GM12891 (cell line): Measurements from ENCODE around the gene GPS1.

Source experiments
- PAX5 ChIP-seq: IDR thresholded peaks from 2 replicates; pipeline ENCODE4 v1.6.1; 2011; ENCODE audit warnings: low read length, moderate library complexity, mild to moderate bottlenecking; ENCODE audit not compliant: insufficient read depth, severe bottlenecking
- POLR2A ChIP-seq: IDR thresholded peaks from 2 replicates; pipeline ENCODE4 v1.6.1; 2011; ENCODE audit warnings: low read depth, low read length, control low read depth
- POLR2AphosphoS5 ChIP-seq: IDR thresholded peaks from 2 replicates; pipeline ENCODE4 v1.6.1; 2011; ENCODE audit warnings: low read depth, low read length, control low read depth

DNA sequence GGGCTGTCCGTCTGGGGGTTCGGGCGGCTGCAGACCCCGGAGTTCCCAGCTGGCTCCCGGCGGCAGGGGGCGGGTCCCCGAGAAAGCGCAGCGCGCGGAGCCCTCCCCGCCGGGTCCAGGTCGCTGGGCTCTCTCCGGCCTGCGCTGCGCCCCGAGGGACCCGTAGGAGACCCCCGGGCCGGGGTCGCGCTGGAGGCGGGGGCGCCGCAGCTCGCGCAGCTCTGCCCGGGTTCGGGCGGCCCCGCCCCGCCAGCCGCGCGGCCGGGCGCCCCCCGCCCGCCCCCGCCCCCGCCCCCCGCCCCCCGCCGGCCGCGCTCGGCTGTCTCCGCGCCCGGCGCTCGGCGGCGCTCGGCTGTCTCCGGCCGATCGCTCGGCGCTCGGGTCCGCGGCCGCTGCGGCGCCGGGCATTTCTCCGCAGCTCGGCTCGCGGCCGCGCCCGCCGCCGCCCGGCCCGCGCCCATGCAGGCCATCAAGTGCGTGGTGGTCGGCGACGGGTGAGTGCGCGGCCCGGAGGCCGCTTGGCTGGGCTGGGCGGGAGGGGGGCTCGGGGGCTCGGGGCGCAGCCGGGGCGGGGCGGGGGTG is 20.3 kb upstream of the GPS1 start, which contains the start of gene RAC3:
- TF ChIP-seq POLR2AphosphoS5: no peak
- no peak for TF ChIP-seq PAX5
- no peak for TF ChIP-seq POLR2A
